Measurements from ENCODE around the gene TRPT1. TPM values are rescaled to one million over a fixed set of nuclear protein-coding genes. Genes with fewer than 3 reads are reported as not detected.

Gene TRPT1
- total RNA-seq, 2 experiments from 2014 or later: 11.3 to 11.5 TPM

DNA sequence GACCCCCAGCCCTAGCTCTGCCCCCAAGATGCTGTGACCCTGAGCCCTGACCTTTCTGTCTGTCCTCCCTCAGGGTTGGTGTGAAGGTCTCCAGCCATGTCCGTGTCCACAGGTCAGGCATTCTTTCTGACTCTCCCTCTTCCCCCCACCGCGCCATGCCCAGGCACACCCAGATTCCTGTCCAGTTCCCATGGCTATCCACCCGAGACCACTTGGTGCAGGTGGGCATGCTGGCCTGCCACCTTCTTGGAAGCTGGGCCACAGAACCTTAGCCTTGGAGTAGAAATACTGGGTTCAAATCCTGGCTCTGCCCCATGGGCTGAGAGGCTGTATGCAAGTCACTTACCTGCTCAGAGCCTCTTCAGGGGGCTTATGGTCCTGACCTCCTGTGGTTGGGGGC is 23.1 kb upstream of the TRPT1 start:
- Mint-ChIP-seq H3K4me1 (ENCODE audit: low read depth) (peaks cover 37% of the 10 kb centered on the region), H3K36me3 (ENCODE audit: low read depth) (peaks cover 4% of the 10 kb centered on the region), H3K9me3 (no peaks in the 10 kb centered on the region), H3K27me3 (no peaks in the 10 kb centered on the region), H3K27ac (peak overlapping the region; percentile 36), H3K4me3 (peak overlapping the region; percentile 62)
- H3K27me3 ChIP-seq (ENCODE audit: control insufficient read depth in 1 of 2, insufficient read depth in 2 of 2, low read length in 2 of 2): no peaks in the 10 kb centered on the region
- no peaks in the 10 kb centered on the region for H3K9me3 ChIP-seq (ENCODE audit: control insufficient read depth in 1 of 2, insufficient read depth in 1 of 2, low read length in 2 of 2)
- ChIA-PET POLR2A (interaction anchor here (1.4 to 4.5 kb wide), 3 partner anchors 8 to 55 kb away, joined by 4 to 35 read pairs (median 9); partner anchors contain the start of genes FERMT3 and FKBP2), CTCF (interaction anchor here (1.5 to 4.7 kb wide), 3 partner anchors 23 to 52 kb away, joined by 3 to 56 read pairs (median 6); partner anchors contain the start of genes CATSPERZ, FERMT3, NUDT22 and TRPT1)
- H3K27ac ChIP-seq (ENCODE audit: low read depth in 1 of 2, low read length in 2 of 2): no peak overlapping the region
- ATAC-seq (ENCODE audit: poor library complexity) (no peak), DNase-seq (no peak)
- TF ChIP-seq CTCF (IDR thresholded peaks at IDR 0.05): no peak
- intact Hi-C loops (cut with DNase I, micrococcal nuclease): no loop called here
- H3K4me1 ChIP-seq (ENCODE audit: insufficient read depth, low read length): peaks cover 59% of the 10 kb centered on the region
- no peak overlapping the region for H3K4me3 ChIP-seq (ENCODE audit: low read length)
- H3K36me3 ChIP-seq (ENCODE audit: insufficient read depth, low read length): peaks cover 3% of the 10 kb centered on the region

DNA sequence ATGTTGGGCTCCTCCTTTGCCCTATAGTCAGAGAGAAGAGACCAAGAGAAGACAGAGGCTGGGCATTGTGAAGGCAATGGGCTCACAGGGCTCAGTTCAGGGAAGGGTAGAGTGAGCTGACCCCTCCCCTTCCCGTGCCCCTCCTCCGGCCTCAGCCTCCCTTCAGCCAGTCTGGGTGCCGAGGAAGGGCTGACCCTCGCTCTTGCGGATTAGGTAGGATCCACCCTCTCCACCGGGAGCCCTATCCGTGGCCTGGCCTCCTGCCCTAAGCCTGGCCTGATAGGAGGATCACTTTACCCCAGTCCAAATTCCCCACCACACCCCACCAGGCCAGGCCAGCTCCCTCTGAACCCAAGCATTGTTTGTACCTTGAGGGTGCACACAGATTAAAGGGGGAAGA is 22.6 kb upstream of the TRPT1 start:
- H3K4me1 ChIP-seq (ENCODE audit: insufficient read depth, low read length): peaks cover 59% of the 10 kb centered on the region
- no peak for TF ChIP-seq CTCF (IDR thresholded peaks at IDR 0.05)
- peaks cover 7% of the 10 kb centered on the region for H3K36me3 ChIP-seq (ENCODE audit: insufficient read depth, low read length)
- H3K9me3 ChIP-seq (ENCODE audit: control insufficient read depth in 1 of 2, insufficient read depth in 1 of 2, low read length in 2 of 2): no peaks in the 10 kb centered on the region
- no peaks in the 10 kb centered on the region for H3K27me3 ChIP-seq (ENCODE audit: control insufficient read depth in 1 of 2, insufficient read depth in 2 of 2, low read length in 2 of 2)
- DNase-seq (no peak), ATAC-seq (ENCODE audit: poor library complexity) (no peak)
- Mint-ChIP-seq H3K9me3 (no peaks in the 10 kb centered on the region), H3K36me3 (ENCODE audit: low read depth) (peaks cover 5% of the 10 kb centered on the region), H3K27ac (peak overlapping the region; percentile 36), H3K27me3 (no peaks in the 10 kb centered on the region), H3K4me3 (peak overlapping the region; percentile 88), H3K4me1 (ENCODE audit: low read depth) (peaks cover 38% of the 10 kb centered on the region)
- CTCF ChIA-PET: interaction anchor here (0.7 to 4.7 kb wide), 2 partner anchors 43 to 56 kb away, joined by 3 to 56 read pairs; partner anchors contain the start of gene FERMT3
- POLR2A ChIA-PET: interaction anchor here (4.5 kb wide), 1 partner anchor 42 kb away, joined by 35 read pairs; the partner anchor contains the start of gene FERMT3
- intact Hi-C loops (cut with DNase I, micrococcal nuclease): no loop called here
- no peak overlapping the region for H3K27ac ChIP-seq (ENCODE audit: low read depth in 1 of 2, low read length in 2 of 2)
- H3K4me3 ChIP-seq (ENCODE audit: low read length): no peak overlapping the region

DNA sequence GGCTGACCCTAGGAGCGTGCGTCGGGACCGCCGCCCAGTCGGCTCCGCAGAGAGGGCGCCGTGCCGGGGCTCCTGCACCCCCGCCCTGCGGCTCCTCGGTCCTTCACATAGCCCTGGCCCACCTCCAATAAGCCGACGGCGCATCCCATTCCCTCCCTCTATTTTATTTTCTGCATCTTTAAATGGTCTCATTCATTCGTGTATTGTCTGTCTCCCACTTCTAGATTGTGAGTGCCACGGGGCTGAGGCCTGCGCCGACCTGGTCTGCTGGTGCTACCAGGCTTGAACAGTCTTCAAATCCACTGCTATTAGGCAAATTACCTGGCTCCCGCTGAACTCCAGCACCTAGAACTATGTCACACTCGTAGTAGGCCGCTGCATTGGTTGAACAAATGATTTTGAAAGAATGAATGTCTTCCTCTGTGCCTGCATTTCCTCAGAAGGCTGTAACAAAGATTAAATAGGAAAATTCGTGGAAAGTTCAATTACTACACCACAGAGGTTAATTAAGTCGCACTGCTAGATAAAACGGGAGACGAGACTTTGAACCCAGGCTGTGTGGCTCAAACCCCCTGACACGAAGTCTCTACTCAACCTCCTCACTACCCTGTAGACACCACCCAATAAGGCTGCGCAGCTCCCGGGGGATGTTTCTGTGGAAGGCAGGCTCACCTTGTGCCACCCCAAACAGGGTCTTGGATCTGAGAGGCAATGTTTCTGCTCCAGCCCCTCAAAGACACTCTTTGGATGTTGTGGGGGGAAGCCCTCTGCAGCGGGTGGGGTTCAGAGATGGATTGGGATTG is 21.9 kb upstream of the TRPT1 start:
- no peaks in the 10 kb centered on the region for H3K9me3 Mint-ChIP-seq
- no peaks in the 10 kb centered on the region for H3K27me3 Mint-ChIP-seq
- Histone ChIP-seq H3K36me3 (ENCODE audit: insufficient read depth, low read length) (peaks cover 10% of the 10 kb centered on the region), H3K9me3 (ENCODE audit: control insufficient read depth in 1 of 2, insufficient read depth in 1 of 2, low read length in 2 of 2) (no peaks in the 10 kb centered on the region), H3K27ac (ENCODE audit: low read depth in 1 of 2, low read length in 2 of 2) (no peak overlapping the region), H3K27me3 (ENCODE audit: control insufficient read depth in 1 of 2, insufficient read depth in 2 of 2, low read length in 2 of 2) (no peaks in the 10 kb centered on the region), H3K4me3 (ENCODE audit: low read length) (peak overlapping the region; percentile 90), H3K4me1 (ENCODE audit: insufficient read depth, low read length) (peaks cover 61% of the 10 kb centered on the region)
- intact Hi-C loops (cut with DNase I, micrococcal nuclease): loop anchor here (1.0 kb wide), 2 partner anchors 21 to 22 kb away; no protein-coding TSS in a partner anchor
- ChIA-PET CTCF (interaction anchor here (0.7 to 4.7 kb wide), 4 partner anchors 21 to 57 kb away, joined by 3 to 56 read pairs (median 10); partner anchors contain the start of gene FERMT3), POLR2A (interaction anchor here (2.8 to 6.2 kb wide), 6 partner anchors 22 to 70 kb away, joined by 13 to 65 read pairs (median 30); partner anchors contain the start of genes BAD, FERMT3, GPR137 and NUDT22)
- ATAC-seq (ENCODE audit: poor library complexity) (no peak), DNase-seq (no peak)
- TF ChIP-seq CTCF (IDR thresholded peaks at IDR 0.05): no peak
- peaks cover 43% of the 10 kb centered on the region for H3K4me1 Mint-ChIP-seq (ENCODE audit: low read depth)
- H3K4me3 Mint-ChIP-seq: peak overlapping the region; percentile 88
- H3K36me3 Mint-ChIP-seq (ENCODE audit: low read depth): peaks cover 11% of the 10 kb centered on the region
- H3K27ac Mint-ChIP-seq: no peak overlapping the region
